BJ (cell line): Measurements from ENCODE around the gene ATP9B. TPM values are rescaled to one million over a fixed set of nuclear protein-coding genes. Genes with fewer than 3 reads are reported as not detected.

Source experiments
- CTCF ChIA-PET: fragments of 350-600 bp; formaldehyde crosslinking; extraction: SDS; loops from one replicate; lab custom pipeline; 2021; ENCODE audit warnings: antibody characterized with exemption, inconsistent platforms; lab: Yijun Ruan, JAX
- POLR2A ChIA-PET: fragments of 300-600 bp; sonication (Branson Sonifier 250); formaldehyde crosslinking; extraction: SDS; loops from one replicate; lab custom pipeline; 2021; ENCODE audit warnings: antibody characterized with exemption; lab: Charles Lee
- DNase-seq: peaks from one replicate; pipeline ENCODE4 v3.0.0-alpha.2; 2011; ENCODE audit warnings: low read depth
- H3K27me3 ChIP-seq: 2 replicates; pipeline ENCODE4 v1.6.0; 2011; ENCODE audit warnings: low read length; ENCODE audit not compliant: control insufficient read depth, insufficient read depth
- H3K36me3 ChIP-seq: 2 replicates; pipeline ENCODE4 v1.5.1; 2011; ENCODE audit warnings: low read length; ENCODE audit not compliant: control insufficient read depth, insufficient read depth
- H3K4me3 ChIP-seq: 2 replicates; pipeline ENCODE4 v1.5.1; 2011; ENCODE audit warnings: low read depth, mild to moderate bottlenecking, control low read depth, low read length
- CTCF ChIP-seq: IDR thresholded peaks from 2 replicates; pipeline ENCODE4 v1.5.1; 2011; ENCODE audit warnings: low read depth, mild to moderate bottlenecking, control low read depth, inconsistent platforms, low read length, moderate library complexity; ENCODE audit not compliant: insufficient read depth
- polyA plus RNA-seq: library from polyadenylated mRNA; depleted of rRNA; stranded (reverse); fragments of >200 nt; gene quantifications from 2 replicates; pipeline ENCODE4 v1.2.3, GENCODE V29; 2011

The ATP9B gene
- polyA plus RNA-seq, 1 experiment, result 17.4 TPM

DNA sequence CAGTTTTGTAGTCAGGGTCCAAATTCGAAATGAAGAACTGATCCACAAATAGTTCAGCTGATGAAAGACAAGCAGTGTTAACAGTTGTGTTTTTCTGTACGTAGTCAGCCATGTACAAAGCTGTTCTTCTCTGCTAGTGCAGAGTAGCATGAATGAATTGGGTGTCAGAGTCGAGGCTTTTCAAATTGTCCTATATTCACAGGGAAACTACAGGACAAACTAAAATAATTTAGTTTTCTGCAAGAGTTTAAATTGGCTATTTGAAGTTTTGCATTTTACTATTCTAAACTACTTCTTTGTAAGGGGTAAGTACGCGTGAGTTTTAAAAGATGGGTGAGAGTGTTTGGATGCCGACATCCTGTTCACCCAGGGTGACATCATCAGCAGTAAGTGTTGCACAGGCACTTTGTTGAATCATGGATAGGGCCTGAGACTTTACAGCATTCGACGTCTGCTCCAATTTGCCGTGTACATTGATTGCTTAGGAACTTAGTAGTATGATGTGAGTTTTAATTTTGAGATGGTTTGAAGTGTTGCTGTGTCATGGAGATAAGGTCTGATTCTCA lies 179.4 kb downstream of the ATP9B start:
- TF ChIP-seq CTCF, result no peak
- H3K4me3 ChIP-seq, result no peak overlapping the region
- DNase-seq, result no peak
- CTCF ChIA-PET, result no interaction called here
- H3K36me3 ChIP-seq, result no peaks in the 10 kb centered on the region
- H3K27me3 ChIP-seq, result no peaks in the 10 kb centered on the region
- POLR2A ChIA-PET, result no interaction called here

DNA sequence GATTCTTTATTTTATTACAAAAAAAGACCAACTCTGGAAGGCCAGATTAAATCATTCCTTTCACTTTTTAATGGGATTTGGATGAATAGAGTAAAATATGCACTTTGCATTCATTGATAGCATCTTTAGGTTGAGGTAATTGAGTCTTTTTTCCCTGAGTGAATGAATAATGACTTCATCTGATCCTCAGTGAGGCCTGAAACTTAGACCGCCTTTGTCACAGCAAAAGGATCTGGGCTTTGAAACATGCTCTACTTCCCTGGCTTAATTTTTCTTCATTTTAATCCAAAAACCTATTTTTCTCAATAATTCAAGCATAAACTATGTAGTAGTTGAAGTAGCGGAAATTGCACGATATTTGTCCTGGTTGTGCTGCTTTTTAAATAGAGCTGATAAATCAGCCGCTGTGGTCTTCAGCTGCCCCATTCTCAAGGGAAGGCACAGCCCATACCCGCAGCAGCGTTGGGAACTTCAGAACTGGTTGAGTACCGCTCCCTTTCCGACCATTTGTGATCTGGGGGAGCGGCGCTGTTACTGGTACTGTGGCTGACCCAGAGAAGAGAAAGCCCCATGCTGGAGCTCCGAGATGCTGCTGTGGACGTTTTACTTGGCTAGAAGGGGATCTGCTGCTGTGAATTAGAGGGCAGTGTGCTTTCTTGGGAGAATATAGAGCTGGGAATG lies 181.2 kb downstream of the ATP9B start:
- no peaks in the 10 kb centered on the region for H3K36me3 ChIP-seq
- ChIA-PET CTCF (no interaction called here), POLR2A (no interaction called here)
- H3K27me3 ChIP-seq, result no peaks in the 10 kb centered on the region
- DNase-seq, result no peak
- H3K4me3 ChIP-seq, result no peak overlapping the region
- TF ChIP-seq CTCF, result no peak

GRCh38 chr18:79251021-79251420 lies 181.8 kb downstream of the ATP9B start:
- no peaks in the 10 kb centered on the region for H3K27me3 ChIP-seq
- CTCF ChIA-PET, result no interaction called here
- POLR2A ChIA-PET, result no interaction called here
- no peak for TF ChIP-seq CTCF
- DNase-seq, result no peak
- no peaks in the 10 kb centered on the region for H3K36me3 ChIP-seq
- no peak overlapping the region for H3K4me3 ChIP-seq

GRCh38 chr18:79252904-79253633 lies 183.9 kb downstream of the ATP9B start:
- ChIA-PET CTCF (no interaction called here), POLR2A (no interaction called here)

More at GRCh38 chr18:79252904-79253633, 183.9 kb downstream of the ATP9B start:
- no peaks in the 10 kb centered on the region; the same call in 1 of the 2 replicates for H3K36me3 ChIP-seq
- no peak overlapping the region for H3K4me3 ChIP-seq
- no peak for DNase-seq
- no peak for TF ChIP-seq CTCF
- H3K27me3 ChIP-seq, result no peaks in the 10 kb centered on the region
